Lower leg skin (tissue), 4 donors: Measurements from ENCODE around the gene ZNF443. TPM values are rescaled to one million over a fixed set of nuclear protein-coding genes. Genes with fewer than 3 reads are reported as not detected.
"Not testable (repeated sequence)": the region's sequence is repeated elsewhere in the genome, so short reads cannot be mapped to it uniquely, and the experiment has no call there.

Experiments used
- DNase-seq, 2 donors: peaks; one replicate each; pipeline ENCODE4 v3.0.0-alpha.2; 2019; ENCODE audit warnings: low spot score in 2 of 2
- H3K4me3 ChIP-seq: fragments of 200-600 bp; sonication (generic); 2 replicates; pipeline ENCODE4 v1.5.1; 2017; ENCODE audit warnings: mild to moderate bottlenecking, low read depth; ENCODE audit not compliant: poor library complexity, severe bottlenecking
- CTCF ChIP-seq, 3 donors: fragments of 450-650 bp; IDR thresholded peaks; one replicate each; pipeline ENCODE4 v1.5.1; 2016; ENCODE audit warnings: antibody characterized with exemption in 3 of 3, mild to moderate bottlenecking in 3 of 3, moderate library complexity in 2 of 3
- POLR2A ChIP-seq, 2 donors: fragments of 450-650 bp; IDR thresholded peaks; one replicate each; pipeline ENCODE4 v1.6.1; 2016 to 2017; ENCODE audit warnings: antibody characterized with exemption in 2 of 2, mild to moderate bottlenecking in 1 of 2, moderate library complexity in 1 of 2
- WGBS, 2 donors: methylation state at CpG; one replicate each; pipeline ENCODE4 v1.1.5; 2018; 5-methylcytosine and 5-hydroxymethylcytosine counted together
- intact Hi-C: fragments of 100-400 bp; cut with DNase I; formaldehyde crosslinking; loops from one replicate; pipeline ENCODE4 v1.15.0; 2023; ENCODE audit warnings: low total_unique reads
- total RNA-seq, 4 donors: library from RNA; depleted of rRNA; stranded (reverse); fragments of >200 nt; gene quantifications; one replicate each; pipeline ENCODE4 v1.1.0, GENCODE V29; 2016

Gene ZNF443
- total RNA-seq, 4 donors from 2014 or later, result 4.0 to 5.2 (median 4.9) TPM

GRCh38 chr19:12482509-12482886 lies 41.7 kb upstream of the ZNF443 start:
- H3K4me3 ChIP-seq, result no peak overlapping the region
- no peak for TF ChIP-seq POLR2A (IDR thresholded peaks at IDR 0.05)
- no peak for TF ChIP-seq CTCF (IDR thresholded peaks at IDR 0.05)
- no peak for DNase-seq
- intact Hi-C loops, result no loop called here
- WGBS, 2 donors, result 57 to 73% methylated on average over 2 of the region's 2 CpGs

GRCh38 chr19:12481781-12482508 lies 41.1 kb upstream of the ZNF443 start:
- no peak overlapping the region for H3K4me3 ChIP-seq
- TF ChIP-seq POLR2A (IDR thresholded peaks at IDR 0.05) (no peak), CTCF (IDR thresholded peaks at IDR 0.05) (no peak)
- DNase-seq, result no peak
- intact Hi-C loops, result no loop called here
- 68 to 71% methylated on average over 4 of the region's 4 CpGs for WGBS, 2 donors

GRCh38 chr19:12478234-12478941 lies 37.6 kb upstream of the ZNF443 start:
- H3K4me3 ChIP-seq, result no peak overlapping the region
- no peak for TF ChIP-seq CTCF (IDR thresholded peaks at IDR 0.05)
- no peak for TF ChIP-seq POLR2A (IDR thresholded peaks at IDR 0.05)
- peak in 1 of 2 donors; percentile 54 for DNase-seq
- intact Hi-C loops, result no loop called here
- 58% methylated on average over 5 of the region's 5 CpGs for WGBS, 2 donors

- H3K4me3 ChIP-seq, DNase-seq, intact Hi-C loops: not testable (repeated sequence)
- WGBS, 2 donors, result 100% methylated on average over 3 to 10 of the region's 33 CpGs
Measured at GRCh38 chr19:12467651-12468050, 26.8 kb upstream of the ZNF443 start.

- 85 to 86% methylated on average over 5 of the region's 5 CpGs for whole genome bisulfite sequencing, 2 donors
- TF ChIP-seq CTCF (IDR thresholded peaks at IDR 0.05), result no peak
- H3K4me3 ChIP-seq, result no peak overlapping the region
- no peak for DNase-seq
- intact Hi-C loops, result no loop called here
Measured at GRCh38 chr19:12465211-12465610, 24.4 kb upstream of the ZNF443 start.

- intact Hi-C loops, result no loop called here
- DNase-seq, result no peak
- TF ChIP-seq POLR2A (IDR thresholded peaks at IDR 0.05) (no peak), CTCF (IDR thresholded peaks at IDR 0.05) (no peak)
- WGBS, 2 donors, result 95 to 96% methylated on average over 3 of the region's 3 CpGs
- no peak overlapping the region for H3K4me3 ChIP-seq
Measured at GRCh38 chr19:12464769-12465168, 23.9 kb upstream of the ZNF443 start.

- intact Hi-C loops, H3K4me3 ChIP-seq, DNase-seq: not testable (repeated sequence)
- 95 to 96% methylated on average over 6 of the region's 6 CpGs for WGBS, 2 donors
Measured at GRCh38 chr19:12464139-12464538, 23.3 kb upstream of the ZNF443 start.
